Hepatic stellate cell (primary cell): Measurements from ENCODE around the gene UBE2D2.

Experiments
- DNase-seq: peaks from one replicate; pipeline ENCODE4 v3.0.0; 2011; ENCODE audit warnings: low spot score

Gene UBE2D2

GRCh38 chr5:139636207-139636792 lies 75.2 kb downstream of the UBE2D2 start:
- DNase-seq, result no peak

DNA sequence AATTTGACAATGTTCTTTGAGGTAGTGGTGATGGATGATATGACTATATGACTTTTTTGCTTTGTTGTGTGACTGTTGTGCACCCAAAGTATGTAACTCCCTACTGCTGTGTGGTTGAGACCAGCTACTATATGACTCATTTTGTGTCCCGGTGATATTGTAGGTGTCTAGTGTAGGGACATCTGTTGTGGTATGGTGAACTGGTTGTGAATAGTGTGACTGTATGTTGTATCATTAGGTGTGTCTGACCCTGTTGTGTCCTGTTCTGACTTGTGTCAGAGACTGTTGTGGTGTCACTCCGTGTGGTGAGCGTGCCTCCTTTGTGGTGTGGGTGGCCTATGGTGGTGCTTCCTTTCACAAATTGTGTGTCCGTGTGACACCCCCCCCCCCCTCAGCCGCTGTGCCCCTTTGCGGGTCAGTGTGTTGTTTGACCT lies 75.9 kb downstream of the UBE2D2 start:
- DNase-seq, result no peak

DNA sequence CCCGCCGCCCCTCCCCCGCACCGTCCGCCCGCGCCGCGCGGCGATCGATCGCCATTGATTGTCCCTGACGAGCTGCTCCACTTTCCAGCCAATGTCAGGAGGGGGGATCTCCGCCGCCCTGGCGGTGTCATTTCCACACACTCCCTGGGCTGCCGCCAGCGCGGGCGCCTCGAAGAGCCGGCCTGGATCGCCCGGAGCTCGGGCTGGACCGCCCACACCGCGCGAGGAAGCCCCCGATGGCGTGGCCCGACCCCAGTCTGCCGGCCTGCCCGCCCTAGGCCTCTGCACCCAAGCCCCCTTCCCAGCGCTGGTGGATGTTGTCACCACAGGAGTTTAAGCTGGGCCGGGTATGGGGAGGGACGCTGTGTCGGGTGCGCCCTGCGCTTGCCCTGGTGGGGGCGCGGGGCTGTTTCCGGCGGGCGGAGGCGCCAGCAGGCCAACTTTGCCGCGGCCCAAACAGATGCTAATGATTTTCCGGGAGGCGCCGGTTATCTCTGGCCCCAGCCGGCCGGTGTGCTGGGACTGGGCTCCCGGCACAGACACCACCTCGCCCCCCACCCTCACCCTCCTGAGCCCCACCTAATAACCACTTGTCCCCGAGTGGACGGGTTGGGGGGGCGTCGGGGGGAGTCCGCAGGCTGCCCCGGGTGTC lies 76.4 kb downstream of the UBE2D2 start:
- DNase-seq, result peak; percentile 92

DNA sequence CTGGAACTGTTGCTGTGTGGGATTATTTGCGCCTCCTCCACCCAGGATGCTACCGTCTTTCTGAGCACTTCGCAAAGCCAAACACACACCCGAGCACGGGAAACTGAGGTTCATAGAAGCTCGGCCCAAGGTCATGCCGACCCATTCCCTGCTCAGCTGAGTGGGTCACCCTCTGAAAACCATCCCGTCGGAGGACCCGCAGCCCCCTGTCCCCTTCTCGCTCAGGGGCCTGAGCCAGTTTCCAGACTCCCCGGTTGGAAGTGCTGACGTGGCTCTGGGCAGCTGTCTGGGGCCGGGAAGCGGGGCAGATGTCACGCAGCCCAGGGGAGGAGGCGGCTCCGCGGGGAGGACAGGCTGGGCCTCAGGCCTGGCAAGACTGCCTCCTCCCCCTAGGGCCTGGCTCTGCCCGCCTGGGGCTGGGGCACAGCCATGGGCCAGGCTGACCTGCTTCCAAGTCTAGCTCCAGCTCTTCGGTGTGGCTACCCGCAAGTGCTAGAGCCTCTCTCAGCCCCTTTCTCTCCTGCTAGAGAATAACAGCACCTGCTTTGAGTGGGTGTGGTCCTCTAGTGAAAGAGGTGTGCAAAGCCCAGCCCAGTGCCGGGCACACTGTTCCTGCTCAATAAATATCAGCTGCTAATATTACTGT lies 77.1 kb downstream of the UBE2D2 start:
- peak; percentile 90 for DNase-seq

GRCh38 chr5:139638736-139639618 lies 77.8 kb downstream of the UBE2D2 start:
- DNase-seq, result no peak

DNA sequence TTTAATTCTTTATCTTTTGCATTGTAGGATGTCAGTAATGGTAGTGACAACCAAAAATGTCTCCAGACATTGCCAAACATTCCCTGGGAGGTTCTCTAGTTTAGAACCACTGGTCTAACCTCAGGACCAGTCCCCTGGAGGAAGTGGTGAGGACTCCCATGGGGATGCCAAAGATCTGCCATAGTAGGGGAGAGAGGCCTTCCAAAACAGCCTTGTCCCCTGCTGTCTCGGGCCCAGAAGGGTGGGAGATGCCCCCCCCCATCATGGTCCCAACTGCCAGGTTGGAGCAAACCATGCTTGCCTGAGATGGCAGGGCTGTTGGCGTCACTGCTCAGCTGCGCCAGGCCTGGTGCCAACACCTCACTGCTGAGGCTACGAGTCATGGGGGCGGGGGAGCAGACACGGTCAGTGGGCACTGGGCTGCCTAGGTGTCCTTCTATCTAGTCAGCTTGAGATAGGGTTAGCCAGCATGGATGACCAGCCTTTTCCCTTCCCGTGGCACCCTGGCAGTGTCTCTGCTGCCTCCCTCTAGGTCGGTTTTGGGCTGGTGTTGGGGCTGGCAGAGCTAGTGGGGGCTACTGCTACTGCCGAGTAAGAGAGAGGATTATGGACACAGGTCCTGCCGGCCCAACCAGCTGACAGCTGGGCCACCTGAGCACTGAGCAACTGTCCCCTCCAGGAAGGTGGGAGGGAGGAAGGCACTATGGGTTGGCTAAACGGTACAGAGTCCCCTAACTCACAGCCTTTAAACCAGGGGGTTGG lies 78.7 kb downstream of the UBE2D2 start:
- no peak for DNase-seq

- no peak for DNase-seq
These were observed 79.4 kb downstream of the UBE2D2 start for GRCh38 chr5:139640421-139641115.

DNA sequence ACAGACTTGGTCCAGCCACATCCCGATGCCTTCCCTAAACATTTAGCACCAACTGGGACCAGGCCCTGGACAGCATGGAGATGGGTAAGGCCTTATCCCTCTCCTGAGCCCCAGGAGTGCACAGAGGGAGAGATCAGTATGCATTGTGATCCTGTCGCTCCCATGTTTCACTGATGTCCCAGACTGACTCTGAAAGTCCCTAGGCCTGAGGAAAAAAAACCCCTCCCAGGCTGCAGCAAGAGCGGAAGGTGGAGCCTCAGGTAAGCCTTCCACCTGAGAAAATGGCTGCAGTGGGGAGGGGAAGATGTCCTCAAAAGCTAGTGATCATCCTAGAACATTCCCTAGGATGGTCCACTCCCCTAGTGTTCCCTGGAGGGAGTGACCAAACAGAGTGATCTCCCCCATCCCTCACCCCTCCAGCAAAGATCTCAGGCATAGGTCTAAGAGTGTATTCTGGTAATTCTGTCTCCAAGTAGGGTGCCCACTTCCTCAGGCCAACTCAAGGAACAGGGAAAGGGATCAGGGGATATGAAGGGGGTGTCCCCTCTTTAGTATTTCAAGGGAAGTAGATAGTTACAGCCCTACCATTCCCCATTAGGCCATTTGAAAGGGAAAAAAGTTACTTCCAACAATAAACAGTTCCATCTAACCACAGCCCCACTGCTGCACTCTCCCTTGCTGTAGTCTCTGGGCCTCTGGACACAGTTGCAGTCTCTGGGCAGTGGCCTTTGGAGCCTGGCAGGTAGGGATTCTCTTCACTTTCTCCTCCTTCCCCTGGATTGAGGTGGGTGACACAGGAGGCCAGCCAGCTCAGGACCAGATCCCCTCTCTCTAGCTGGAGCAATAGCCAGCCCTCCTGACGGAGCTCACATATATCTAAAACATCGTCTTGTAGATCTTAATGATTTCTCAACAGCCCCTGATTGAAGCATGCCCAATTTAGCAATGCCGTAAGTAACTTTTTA lies 80.3 kb downstream of the UBE2D2 start:
- no peak for DNase-seq

GRCh38 chr5:139642213-139642612 lies 81.1 kb downstream of the UBE2D2 start:
- DNase-seq, result no peak

GRCh38 chr5:139642891-139643871 lies 82.0 kb downstream of the UBE2D2 start:
- DNase-seq, result no peak

- no peak for DNase-seq
These were observed 82.9 kb downstream of the UBE2D2 start for GRCh38 chr5:139644001-139644456.

DNA sequence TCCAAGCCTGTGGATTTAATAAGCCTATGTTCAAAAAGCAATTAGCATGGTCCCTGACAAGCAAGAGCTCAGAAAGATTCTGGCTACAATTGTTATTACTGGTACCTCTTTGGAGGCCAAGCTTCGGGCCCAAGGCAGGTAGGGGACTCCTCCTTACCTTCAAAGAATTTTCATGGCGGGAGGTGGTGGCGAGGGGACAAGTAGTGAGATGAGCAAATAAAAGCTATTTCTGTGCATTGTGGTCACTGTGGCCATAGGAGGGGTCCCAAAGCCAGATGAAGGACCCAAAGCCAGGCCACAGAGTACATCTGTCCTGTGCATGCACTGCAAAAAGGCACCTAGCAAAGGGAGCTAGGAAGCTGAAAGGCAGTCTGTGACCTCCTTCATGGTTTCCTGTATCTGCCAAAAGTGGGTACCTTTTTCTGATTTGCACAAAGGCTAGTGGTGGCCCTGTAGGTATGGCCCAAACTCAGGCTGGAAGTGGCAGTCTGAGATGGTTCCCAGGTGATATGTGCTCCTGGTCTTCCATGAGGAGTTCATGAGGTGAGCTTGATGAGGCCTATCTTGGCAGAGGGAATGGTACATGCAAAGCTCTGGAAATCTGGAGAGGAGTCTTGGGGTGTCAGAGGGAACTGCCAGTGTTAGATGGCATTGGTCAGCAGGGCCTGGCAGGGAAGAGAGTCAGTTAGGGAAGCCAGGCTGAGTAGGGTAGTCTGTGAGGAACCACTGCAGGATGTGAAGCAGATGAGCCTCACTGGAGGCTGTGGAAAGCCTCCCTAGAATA lies 83.7 kb downstream of the UBE2D2 start:
- DNase-seq, result no peak

GRCh38 chr5:139645430-139645871 lies 84.3 kb downstream of the UBE2D2 start:
- no peak for DNase-seq

DNA sequence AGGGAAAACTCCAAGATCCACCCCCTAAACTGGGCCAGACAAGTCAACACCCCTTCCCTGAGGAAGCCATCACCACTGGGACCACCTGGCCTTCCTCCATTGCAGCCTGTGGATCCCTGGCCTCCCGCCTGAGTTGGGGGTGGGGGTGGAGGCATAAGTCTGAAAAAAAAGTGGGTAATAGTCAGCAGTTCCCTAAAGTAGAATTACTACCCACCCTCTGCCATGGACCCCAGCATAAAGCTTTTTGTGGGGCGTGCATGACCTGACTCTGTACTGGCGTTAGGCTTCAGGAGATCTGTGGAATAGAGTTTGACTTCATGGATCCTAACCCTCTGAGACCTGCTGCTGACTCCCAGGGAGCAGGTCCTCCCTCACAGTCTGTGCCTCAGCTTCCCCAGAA lies 85.0 kb downstream of the UBE2D2 start:
- DNase-seq, result no peak

- DNase-seq, result no peak
These were observed 85.9 kb downstream of the UBE2D2 start for GRCh38 chr5:139646912-139647505.

DNA sequence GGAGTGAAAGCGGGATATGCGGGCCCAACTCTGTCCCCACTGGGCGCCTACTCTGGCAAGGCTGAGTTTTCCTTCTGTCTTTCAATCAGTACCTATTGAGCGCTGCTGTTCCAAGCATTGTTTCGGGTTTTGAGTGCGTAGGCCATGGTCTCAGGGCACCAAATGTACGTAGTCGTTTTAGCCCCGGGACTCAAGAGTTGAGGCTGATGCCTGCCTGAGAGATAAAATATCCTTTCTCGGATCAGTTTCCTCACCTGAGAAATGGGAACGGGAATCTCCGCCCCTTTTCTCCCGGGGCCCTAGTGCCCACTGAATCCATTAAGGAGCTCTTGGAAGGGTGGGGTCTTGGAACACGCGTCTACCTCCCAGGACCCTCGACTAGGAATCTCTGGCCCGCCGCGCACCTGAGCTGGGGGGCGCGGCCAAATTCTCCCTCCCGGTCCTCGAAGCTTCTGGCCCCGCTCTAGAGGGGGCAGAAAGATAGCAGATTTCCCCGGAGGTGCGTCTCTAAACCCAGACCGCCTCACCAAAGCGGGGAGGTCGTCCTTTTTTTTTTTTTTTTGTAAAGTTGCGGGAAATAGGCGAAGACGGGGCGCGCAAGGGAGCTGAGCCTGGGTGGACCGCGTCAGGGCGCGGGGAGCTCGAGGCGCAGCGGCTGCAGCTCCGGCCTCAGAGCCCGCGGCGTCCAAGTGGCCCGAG lies 86.5 kb downstream of the UBE2D2 start:
- no peak for DNase-seq
